GM18511 (cell line): ENCODE data around the gene ZNF180.
"Not testable (repeated sequence)": the region's sequence is repeated elsewhere in the genome, so short reads cannot be mapped to it uniquely, and the experiment has no call there.

ENCODE experiments used
- ATAC-seq: cut with Tn5 transposase; IDR thresholded peaks from one replicate; pipeline ENCODE4 v1.9.1; 2021; ENCODE audit warnings: mild to moderate bottlenecking, moderate library complexity; ENCODE audit not compliant: unreplicated experiment

ZNF180 gene

GRCh38 chr19:44499962-44500949 lies at the start of gene ZNF180:
ZNF180 (minus strand) TSS chr19:44500522; CDS start chr19:44497334, 3,188 bp downstream.
- peak; percentile 93 for ATAC-seq

- no peak for ATAC-seq
Observed at GRCh38 chr19:44549507-44549906, 49.2 kb upstream of the ZNF180 start.

DNA sequence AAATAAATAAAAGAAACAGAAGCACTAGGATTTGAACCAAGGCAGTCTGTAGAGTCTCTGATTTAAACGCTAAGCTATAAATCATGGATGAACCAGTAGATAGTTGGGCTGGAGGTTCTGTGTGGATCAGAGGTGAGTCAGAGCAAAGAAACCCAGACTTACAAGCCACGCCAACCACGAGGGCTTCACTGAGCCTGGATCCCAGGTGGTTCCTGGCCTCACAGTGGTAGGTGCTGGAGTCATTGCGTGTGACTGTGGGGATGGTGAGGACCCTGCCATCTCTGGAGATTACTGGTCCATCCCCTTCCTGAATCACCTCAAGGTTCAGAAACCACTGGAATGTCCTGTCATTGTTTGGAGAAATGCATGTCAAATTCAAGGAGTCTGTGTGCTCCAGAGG lies 48.4 kb upstream of the ZNF180 start:
- ATAC-seq, result no peak

DNA sequence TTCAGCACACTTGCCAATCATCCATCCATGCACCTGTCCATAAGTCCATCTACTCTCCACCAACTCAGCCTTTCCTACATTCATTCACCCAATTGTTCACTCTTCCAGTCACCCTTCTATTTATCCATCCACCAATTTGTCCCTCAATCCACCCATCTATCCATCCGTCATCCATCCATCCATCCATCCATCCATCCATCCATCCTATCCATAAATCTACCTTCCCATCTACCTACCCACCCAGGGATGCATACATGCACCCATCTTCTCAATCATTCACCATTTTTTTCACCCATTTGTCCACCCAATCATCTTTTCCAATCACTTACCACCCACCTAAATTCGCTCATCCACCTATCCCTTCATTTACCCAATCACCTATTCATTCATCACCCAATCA lies 43.7 kb upstream of the ZNF180 start:
- no peak for ATAC-seq

DNA sequence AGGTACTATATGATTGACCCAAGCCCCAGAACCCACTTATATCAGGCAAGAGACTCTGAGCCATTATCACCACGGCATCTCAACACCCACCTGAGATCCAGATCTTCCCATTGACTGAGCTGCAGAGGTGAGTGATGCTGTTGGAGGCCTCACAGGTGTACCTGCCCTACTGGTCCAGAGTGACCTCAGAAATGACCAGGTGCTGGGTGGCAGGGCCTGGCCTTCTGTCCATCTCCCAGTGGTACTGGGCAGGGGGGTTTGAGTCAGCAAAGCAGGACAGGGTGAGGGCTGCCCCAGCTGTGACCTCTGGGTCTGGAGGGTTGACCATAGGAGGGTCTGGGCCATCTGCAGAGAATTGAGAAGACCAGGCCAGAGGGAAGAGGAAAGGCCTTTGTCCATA lies 42.3 kb upstream of the ZNF180 start:
- ATAC-seq, result no peak

GRCh38 chr19:44540736-44541135 lies 40.4 kb upstream of the ZNF180 start:
- no peak for ATAC-seq

- no peak for ATAC-seq
Observed at GRCh38 chr19:44539991-44540390, 39.7 kb upstream of the ZNF180 start.

DNA sequence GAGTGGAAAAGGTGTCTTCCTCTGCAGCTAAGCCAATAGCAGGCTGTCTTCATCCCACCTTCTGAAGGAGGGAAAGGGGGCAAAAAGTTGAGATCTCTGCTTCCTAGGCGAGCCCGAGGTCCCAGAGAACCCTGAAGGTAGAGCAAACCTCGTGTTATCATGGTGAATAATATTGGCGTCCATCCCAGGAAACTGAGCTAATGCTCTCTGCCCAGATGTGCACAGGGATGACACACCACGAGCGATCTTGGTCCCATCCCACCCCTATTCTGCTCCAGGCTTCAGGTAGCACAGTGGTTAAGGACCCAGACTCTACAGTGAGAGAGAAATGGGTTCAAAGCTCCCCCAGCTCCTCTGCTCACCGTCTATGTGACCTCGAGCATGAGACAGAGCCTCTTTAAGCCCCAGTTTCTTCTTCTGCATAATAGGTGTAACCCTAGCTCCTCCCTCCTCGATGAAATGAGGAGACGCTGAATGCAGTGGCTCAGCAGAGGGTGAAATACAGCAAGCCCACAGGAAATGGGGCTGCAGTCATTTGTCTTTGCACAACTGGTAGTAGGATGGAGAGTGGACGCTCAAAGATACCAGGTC lies 39.0 kb upstream of the ZNF180 start:
- no peak for ATAC-seq

DNA sequence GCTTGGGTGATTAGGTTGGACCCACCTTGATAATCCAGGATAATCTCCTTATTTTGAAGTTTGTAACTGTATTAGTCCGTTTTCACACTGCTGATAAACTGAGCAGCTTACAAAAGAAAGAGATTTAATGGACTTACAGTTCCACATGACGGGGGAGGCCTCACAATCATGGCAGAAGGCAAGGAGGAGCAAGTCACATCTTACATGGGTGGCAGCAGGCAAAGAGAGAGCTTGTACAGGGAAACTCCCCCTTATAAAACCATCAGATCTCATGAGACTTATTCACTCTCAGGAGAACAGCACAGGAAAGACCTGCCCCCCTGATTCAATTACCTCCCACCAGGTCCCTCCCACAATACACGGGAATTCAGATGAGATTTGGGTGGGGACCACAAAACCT lies 35.0 kb upstream of the ZNF180 start:
- not testable (repeated sequence) for ATAC-seq

- no peak for ATAC-seq
Observed at GRCh38 chr19:44532819-44533218, 32.5 kb upstream of the ZNF180 start.

DNA sequence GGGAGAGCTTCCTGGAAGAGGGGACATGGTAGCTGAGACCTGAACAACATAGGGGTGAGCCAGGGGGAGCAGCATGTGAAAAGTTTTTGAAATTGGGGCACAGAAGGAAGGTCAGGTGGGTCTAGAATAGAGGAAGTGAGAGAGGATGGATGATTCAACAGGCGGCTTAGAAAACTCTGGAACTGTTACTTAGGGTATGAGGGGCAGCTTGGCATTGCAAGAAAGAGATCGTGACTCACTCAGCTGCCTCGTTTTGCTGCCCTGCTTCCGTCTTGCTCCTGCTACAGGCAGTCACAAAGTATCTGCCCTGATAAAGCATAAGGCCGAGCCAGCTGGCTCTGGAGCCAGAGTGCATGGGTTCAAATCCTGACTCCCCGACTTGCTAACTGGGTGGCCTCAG lies 30.5 kb upstream of the ZNF180 start:
- no peak for ATAC-seq

GRCh38 chr19:44529536-44529935 lies 29.2 kb upstream of the ZNF180 start, which contains the start of gene CEACAM20:
CEACAM20 (minus strand) TSS chr19:44529675; CDS start chr19:44529509, 166 bp downstream.
- no peak for ATAC-seq

DNA sequence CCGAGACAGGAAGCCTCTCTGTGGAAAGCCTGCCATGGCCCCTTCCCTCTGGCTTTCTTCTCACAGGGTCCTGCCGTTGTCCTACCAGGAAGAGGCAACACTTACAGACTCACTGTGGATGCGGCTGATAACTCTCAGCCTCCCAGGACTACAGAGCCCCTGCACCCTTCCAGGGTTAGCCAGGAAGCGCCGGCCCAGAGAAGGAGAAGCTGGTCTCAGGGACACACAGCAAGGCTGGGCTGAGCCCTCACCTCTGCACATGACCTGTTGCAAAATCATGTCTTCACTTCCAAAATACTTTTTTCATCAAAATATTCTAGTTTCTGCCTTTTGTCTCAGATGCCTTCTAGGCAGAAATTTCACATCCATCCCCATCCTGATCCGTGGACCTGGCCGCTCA lies 27.2 kb upstream of the ZNF180 start:
- ATAC-seq, result no peak

GRCh38 chr19:44525721-44526430 lies 25.6 kb upstream of the ZNF180 start:
- no peak for ATAC-seq

- no peak for ATAC-seq
Observed at GRCh38 chr19:44521370-44521769, 21.0 kb upstream of the ZNF180 start.

GRCh38 chr19:44517146-44517545 lies 16.8 kb upstream of the ZNF180 start:
- ATAC-seq, result no peak

- ATAC-seq, result no peak
Observed at GRCh38 chr19:44515907-44516306, 15.6 kb upstream of the ZNF180 start.

GRCh38 chr19:44515031-44515430 lies 14.7 kb upstream of the ZNF180 start:
- no peak for ATAC-seq

DNA sequence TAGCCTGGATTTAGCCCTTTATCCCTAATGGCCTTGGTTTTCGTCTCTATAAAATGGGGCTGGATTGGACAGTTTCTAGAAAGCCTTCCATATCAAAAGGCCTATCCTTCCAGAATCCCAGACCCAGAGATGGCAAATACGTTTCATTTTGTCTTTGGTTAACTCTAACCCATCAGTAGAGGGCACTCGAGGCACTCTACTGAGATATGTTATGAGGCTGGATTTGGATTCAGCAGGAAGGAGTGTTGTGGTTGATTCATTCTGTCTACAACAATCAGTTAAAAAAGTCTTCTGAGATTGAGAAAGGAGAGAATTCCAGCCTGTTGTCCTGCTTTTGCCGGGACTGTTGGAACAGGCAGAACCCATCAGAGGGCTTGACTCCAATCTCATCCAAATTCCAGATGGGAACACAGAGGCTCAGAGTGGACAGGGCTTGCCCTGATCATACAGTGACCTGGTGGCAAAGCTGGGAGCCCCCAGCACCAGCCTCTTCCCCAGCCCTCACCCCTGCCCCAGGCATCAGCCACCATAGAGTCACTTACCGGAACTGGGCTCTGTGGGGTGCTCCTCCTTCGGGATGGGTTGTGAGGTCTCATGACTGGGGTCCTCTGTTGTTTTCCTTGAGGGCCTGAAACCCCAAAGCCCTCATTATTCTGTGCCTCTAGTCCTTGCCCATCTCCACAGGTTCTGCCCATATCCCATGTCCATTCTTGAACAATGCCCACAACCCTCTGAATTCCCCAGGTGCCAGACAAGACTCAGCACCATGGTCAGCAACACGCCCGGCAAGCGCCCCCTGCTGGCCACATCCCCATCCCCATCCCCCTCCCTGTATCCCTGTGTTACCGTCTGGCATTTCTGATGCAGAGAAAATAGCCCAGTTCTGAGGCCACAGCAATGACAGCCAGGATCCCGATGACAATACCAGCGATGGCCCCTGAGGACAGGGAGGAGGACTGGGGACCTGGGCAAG lies 12.3 kb upstream of the ZNF180 start:
- ATAC-seq, result no peak

- ATAC-seq, result no peak
Observed at GRCh38 chr19:44509478-44509877, 9.2 kb upstream of the ZNF180 start.
